ENCODE results near the gene MRGPRE.

The MRGPRE gene

DNA sequence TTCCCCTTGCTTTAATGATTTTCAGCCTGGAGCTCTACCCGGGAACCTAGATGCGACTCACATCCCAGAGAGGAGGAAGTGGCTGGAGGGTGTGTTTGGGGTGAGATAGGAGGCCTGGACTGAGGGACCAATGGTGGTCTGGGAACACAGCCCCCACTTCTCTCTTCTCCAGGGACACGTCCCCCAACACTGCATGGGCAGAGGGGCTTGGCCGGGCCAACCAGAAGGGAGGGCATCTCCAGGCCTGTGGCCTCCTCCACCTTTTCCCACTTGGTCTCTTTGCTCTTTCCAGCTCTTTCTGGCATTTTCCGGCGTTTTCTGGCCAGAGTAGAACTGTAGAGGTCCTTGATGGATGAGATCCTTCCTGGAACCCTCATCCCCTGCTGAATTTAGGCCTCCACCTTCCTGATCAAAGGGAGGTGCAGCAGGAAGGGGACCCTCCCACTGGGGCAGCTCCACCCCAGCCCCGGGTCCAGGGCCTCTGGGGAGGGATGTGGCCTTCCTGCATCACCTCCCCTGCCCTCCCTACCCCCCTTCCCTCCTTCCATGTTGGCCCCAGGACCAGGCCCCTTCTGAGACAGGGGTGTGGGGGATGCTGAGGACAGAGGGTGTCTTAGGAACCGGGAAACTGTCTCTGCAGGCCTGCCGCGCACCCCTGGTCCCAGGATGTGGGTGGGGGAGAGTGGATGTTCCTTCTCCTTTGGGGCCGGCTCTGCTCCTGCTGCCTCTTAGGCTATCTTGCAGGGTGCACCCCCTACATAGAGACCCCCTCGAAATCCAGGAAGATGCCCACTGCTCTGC lies 38.0 kb downstream of the MRGPRE start:
- DNase-seq = no peak

DNA sequence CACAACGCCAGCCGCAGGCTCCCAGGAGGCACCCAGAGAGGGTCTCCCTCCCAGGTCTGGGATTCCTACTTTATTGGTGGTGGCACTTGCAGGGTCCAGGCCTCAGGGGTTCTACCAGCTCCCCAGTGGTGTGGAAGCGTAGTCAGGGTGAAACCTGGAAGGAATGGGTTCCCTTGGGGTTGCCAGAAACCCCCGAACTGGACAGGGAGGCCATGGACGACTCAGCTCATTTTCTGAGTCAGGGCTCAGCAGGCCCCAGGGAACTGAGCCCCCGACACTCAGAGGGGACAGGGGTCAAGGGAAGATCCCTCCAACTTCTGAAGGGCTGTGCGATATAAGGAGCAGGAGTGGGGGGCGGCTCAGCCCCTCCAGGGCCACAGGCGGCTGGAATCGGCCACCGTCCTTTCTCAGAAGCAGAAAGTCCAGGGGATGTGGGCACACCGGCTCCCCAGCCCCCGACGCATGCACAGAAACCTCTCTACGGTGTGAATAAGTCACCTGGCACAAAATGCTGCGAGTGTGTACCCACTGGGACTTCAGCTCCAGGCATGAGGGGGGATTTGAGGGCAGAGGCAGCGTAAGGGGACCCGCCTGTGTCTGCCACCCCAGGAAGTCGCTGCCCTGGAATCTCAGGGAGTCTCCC lies 38.7 kb downstream of the MRGPRE start:
- no peak for DNase-seq

DNA sequence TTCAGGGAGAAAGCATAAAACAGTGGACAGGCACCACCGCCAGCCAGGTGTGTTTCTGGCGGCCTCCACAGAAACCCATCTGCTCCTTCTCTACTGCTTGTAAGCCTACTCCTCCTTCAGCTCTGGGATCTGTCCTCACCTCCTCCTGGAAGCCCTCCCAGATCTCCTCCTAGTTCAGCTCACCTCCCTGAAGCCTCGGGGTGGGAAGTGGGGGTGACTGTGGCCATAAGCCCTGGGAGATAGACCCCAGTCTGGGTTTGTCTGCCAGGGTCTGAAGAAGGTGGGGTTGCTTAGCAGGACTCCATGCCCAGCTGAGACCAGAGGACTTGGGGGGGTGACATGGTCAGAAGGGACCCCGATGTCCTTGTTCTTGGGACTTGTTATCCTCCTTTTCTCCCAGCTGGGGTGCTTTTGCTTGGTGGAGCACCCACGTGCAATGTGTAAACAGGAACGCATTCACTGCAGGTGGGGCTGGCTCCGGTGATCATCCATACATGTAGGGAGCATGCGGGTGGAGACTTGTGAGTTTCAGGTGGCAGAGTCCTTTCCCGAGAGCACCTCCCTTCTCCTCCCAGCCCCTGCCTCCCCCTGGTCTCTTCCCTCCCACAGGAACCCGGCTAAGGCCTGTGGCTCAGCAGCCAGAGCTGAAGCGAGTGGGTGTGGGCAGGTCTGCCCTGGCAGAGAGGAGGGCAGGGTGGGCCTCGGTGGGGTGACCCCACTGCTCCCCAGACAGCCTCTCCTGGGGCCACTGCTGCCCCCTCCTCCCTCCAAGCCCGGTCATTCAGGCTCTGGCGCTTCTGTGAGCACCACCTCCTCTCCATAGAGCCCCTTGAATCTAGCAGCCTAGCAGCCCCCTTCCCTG lies 39.5 kb downstream of the MRGPRE start:
- no peak for DNase-seq

DNA sequence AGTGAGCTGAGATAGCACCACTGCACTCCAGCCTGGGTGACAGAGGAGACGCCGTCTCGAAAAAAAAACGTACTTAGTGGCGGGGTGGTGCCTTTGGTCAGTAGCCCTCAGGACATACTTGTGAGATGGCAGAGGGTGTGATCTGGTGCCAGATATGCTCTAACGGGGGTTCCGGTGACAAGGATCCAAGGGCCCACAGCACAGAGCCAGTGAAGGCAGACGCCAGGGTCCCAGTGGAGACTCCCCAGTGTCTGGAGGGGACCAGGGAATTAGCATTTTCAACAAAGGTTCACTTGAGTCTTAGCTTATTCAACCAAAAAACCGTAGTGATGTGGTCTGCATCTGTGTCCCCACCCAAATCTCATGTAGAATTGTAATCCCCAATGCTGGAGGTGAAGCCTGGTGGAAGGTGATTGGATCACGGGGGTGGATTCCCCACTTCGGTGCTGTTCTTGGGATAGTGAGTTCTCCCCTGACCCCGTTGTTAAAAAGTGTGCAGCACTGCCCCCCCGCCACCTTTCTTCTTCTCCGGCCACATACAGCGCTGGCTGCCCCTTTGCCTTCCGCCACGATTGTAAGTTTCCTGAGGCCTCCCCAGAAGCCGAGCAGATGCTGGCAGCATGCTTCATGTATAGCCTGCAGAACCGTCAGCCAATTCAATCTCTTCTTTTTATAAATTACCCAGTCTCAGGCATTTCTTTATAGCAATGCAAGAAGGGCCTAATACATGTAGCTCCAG lies 40.5 kb downstream of the MRGPRE start:
- no peak for DNase-seq

DNA sequence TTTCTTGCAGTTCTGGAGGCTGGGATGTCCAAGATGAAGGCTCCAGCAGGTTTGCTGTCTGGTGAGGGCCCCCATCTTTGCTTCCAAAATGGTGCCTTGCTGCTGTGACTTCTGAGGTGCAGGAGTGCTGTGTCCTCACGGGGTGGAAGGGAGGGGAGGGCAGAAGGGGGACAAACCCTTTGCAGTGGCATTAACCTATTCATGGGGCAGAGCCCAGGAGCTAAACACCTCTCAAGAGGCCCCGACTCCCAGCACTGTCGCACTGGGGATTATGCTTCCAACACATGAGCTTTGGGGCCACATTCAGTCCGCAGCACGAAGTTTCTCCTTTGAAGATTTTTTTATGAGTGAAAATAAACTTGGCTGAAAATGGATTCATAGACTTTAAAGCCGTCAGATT lies 41.6 kb downstream of the MRGPRE start:
- no peak for DNase-seq

DNA sequence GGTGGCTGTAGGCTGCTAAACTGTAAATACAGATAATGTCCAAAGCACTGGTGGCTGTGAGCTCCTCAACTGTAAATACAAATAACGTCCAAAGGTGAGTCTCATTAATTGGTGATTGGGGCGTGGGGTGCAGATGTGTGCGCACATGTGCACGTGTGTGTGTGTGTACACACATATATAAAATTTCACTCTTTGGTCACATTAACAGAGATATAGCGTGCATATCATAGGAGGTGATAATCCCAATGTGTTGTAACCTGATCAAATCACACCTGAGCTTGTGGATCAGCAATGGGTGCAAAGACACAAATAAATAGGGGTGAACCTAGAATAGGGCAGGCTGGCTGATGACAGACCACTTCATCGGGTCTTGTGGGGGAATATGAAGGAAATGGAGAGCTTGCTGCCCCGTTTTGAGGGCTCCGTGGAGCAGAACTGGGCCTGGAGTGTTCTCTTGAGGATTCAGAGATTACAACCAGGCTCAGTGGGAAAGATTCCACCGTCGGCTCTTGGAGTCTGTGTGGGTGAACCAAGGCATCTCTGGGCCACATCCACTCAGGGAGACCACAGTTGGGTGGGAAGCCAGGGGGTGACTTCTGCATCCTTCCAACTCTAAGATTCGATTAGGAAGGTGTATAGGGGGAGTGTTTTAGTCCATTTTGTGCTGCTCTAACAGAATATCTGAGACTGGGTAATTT lies 42.2 kb downstream of the MRGPRE start:
- no peak for DNase-seq

DNA sequence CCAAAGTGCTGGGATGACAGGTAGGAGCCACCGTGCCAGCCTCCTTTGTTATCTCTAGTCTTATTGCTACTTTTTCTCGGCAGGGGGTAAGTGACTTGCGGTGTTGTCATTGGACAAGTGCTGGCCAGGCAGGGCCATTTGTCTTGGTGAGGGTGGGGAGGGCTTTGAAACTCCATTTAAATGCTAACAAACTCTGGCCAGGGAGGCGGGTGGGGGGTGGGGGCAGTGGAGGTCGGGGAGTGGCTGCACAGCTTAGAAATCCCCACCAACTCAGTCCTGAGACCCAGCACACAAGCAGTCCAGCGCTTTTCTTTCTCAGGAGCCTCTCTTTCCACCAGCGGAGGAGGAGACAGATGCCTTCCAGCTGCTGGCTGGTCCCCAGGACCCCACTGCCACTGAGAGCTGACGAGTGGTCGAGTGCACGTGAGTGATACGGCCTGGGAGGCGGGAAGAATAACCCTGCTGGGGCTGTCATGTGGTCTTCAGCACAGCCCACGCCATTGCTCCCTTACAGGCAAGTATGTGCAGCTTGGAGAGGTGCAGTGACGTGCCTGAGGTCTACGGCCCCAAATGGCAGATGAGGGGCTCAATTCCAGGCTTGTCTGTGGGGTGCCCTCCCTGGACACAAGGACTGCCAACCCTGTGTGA lies 42.9 kb downstream of the MRGPRE start:
- DNase-seq = no peak

DNA sequence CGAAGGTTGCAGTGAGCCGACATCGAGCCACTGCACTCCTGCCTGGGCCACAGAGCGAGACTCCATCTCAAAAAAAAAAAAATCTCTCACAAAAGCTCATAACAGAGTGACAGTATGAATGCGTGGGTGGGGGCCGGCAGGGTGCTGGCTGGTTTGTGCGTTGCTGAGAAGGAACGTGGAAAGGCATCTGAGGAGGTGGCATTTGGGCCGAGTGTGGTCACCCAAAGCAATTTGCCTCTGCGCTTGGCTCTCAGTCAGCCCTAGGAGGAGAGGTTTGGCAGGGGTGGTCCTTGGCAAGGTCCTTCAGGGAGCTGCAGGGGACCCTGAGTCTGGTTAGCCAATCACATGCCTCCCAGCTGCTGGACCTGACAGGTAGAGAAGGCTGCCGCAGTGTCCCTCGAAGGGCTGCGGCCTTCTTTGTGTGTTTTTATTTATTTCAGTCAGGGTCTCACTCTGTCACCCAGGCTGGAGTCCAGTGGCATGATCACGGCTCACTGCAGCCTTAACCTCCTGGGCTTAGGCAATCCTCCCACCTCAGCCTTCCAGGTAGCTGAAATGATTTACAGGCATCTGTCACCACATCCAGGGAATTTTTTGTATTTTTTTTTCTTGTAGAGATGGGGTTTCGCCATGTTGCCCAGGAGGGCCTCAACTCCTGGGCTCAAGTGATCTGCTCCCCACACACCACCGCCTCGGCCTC lies 43.6 kb downstream of the MRGPRE start:
- no peak for DNase-seq

DNA sequence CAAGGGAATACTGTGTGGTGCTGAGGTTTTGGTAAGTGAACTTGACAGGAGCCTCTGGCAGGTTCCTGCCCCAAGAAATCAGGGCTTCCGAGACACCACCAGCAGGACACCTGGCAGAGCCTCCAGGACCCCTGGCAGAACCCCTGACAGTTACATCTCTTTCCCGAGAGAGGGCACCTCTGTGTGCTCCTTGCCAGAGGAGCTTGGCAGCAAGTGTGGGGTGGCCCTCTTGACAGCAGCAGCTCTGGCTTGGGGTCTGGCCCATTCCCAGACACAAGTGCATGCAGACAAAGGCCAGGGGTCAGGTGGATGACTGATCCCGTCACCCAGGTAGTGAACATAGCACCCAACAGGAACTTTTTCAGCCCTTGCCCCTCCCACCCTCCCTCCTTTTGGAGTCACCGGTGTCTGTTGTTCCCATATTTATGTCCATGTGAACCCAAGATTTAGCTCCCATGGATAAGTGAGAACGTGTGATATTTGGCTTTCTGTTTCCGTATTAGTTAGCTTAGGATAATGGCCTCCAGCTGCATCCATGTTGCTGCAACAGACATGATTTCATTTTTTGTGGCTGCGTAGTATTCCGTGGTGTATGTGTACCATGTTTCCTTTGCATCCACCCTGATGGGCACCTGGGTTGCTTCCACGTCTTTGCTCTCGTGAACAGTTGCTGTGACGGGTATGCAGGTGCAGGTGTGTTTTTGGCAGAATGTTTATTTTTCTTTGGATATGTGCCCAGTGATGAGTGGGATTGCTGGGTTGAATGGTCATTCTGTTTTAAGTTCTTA lies 45.9 kb downstream of the MRGPRE start:
- DNase-seq = no peak

DNA sequence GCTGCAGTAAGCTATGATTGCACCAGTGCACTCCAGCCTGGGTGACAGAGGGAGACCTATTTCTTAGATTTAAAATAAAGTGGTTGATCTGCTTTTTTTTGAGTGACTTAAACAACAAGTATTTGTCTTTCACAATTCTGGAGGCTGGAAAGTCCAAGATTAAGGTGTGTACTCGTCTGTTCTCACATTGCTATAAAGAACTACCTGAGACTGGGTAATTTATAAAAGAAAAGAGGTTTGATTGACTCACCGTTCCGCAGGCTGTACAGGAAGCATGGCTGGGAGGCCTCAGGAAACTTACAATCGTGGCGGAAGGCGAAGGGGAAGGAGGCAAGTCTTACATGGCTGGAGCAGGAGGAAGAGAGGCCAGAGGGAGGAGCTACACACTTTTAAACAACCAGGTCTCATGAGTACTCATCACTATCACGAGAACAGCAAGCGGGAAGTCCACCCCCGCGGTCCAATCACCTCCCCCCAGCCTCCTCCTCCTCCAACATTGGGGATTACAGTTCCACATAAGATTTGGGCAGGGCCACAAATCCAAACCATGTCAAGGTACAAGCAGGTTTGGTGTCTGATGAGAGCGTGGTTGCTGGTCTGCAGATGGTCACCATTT lies 47.4 kb downstream of the MRGPRE start:
- DNase-seq = no peak

DNA sequence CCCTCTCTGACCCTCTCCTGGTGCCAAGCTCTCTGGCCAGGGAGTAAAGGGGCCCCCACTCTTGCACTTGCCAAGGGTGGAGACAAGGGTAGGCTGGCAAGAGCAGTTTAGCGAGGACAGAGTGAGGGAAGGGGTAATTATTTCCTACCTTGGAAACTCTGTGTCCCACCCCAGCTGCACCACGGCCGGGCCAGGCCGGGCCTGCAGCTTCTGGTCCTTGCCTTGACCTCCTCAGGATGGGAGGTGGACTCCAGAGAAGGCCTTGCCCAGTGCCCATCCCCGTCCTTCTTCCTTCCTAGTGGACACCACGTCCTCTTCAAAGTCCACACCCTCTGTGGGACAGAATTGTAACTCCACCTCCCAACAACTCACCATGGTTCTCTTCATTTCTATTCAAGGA lies 48.7 kb downstream of the MRGPRE start:
- DNase-seq = no peak

DNA sequence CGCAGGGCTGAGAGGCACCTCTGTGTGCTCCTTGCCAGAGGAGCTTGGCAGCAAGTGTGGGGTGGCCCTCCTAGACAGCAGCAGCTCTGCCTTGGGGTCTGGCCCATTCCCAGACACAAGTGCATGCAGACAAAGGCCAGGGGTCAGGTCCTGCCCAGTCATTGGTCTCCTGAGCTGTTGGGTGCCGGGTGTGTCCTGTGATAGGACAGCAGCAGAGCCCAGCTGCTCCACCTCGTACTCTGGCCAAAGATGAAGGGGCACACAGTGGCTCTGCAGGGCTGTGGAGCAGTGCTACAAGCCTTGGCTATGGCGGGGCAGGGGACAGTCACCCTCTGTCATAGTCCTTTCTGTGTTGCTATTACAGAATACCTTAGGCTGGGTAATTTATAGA lies 49.8 kb downstream of the MRGPRE start:
- no peak for DNase-seq

DNA sequence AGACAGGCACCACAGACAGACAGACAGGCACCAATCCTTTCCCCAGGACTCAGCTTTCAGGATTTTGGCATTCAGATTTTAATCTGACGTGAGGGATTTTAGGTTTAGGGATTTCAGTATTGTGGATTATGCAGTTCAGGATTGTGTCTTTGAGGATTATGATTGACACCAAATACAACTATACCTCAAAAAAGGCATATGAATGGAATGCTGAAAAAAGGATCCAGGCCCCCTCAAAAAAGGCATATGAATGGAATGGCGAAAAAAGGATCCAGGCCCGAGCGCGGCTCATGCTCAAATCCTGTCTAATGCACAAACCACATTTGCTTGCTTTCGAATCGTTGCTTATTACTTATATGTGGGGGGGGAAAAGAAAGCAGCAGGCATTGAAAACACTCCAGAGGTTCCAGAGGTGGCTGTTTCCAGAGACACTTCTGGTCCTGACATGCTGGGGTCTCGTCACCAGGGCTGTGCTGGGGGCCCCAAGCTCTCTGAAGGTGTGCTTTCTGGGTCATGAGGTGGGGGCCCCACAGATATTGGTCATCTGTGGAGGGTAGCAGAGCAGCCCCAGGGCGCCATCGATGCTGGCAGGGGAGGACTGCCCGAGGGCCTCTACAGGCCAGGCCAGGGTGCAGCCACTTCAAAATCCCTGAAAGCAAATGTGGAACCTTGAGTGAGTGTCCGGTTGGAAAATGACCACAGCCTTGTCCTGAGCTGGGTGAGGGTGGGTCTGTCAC lies 50.3 kb downstream of the MRGPRE start:
- no peak for DNase-seq

DNA sequence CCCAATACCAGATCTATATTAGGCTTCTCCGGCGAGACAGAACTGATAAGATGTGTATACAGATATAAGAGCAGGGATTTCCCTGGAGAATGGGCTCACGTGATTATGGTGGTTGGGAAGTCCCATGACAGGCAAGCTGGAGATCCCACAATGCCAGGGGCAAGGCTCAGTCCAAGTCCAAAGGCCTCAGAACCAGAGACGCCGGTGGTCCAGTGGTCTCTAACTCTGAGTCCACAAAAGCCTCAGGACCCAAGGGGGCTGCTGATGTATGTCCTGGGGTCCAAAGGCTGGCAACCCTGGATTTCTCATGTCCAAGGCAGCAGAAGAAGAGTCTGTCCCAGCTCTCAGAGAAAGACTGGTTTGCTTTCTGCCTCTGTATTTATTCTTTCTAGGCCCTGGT lies 51.3 kb downstream of the MRGPRE start:
- DNase-seq = no peak

DNA sequence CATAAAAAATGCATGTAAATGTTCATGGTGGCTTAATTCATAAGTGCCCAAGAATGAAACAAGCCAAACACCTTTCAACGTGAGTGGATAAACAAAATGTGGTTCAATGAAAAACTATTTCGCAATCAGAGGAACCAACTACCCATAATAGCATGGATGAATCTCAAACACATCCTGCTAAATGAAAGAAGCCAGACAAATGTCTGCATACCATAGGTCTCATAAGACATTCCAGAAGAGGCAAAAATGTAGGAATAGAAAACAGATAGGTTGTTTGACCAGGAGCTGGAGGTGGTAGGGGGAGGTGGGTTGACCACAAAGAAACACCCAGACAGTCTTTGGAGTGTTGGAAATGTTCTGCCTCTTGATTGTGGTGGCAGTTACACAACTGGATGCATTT lies 53.9 kb downstream of the MRGPRE start:
- no peak for DNase-seq

DNA sequence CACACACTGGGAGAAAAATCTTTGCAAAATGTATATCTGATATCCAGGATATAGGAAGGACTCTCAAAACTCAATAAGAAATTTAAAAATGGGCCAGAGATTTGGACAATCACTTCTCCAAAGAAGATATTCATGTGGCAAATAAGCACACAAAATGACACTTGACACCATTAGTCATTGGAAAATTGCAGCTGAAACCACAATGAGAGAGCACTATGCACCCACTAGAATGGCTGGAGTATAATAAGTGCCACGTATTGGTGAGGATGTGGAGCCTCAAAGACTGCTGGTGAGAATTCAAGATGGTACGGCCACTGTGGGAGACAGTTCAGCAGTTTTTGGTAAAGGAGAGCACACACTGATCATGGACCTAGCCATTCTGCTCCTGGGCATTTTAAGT lies 54.3 kb downstream of the MRGPRE start:
- DNase-seq = no peak
